ENCODE data around the gene ZNF784. TPM values are rescaled to one million over a fixed set of nuclear protein-coding genes. Genes with fewer than 3 reads are reported as not detected.

ZNF784 gene
- total RNA-seq, 4 donors from 2014 or later: 1.5 to 6.9 (median 1.9) TPM

DNA sequence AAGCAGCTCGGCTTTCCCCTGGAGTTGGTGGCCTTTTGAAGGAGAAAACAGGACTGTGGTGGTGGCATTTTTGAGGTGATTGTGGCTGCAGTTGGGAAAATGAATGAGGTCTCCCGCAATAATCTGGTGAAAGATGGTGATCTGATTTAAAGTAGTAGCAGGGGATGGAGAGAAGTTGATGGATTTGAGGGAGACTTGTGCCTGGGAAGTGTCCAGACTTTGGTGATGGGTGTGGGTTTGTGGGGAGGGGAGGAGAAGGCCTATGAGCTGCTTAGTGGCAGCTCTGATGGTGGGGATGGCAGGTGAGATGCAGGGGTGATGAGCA is 46.6 kb upstream of the ZNF784 start:
- no peak for TF ChIP-seq EP300 (IDR thresholded peaks at IDR 0.05)
- TF ChIP-seq, protein P1, sequence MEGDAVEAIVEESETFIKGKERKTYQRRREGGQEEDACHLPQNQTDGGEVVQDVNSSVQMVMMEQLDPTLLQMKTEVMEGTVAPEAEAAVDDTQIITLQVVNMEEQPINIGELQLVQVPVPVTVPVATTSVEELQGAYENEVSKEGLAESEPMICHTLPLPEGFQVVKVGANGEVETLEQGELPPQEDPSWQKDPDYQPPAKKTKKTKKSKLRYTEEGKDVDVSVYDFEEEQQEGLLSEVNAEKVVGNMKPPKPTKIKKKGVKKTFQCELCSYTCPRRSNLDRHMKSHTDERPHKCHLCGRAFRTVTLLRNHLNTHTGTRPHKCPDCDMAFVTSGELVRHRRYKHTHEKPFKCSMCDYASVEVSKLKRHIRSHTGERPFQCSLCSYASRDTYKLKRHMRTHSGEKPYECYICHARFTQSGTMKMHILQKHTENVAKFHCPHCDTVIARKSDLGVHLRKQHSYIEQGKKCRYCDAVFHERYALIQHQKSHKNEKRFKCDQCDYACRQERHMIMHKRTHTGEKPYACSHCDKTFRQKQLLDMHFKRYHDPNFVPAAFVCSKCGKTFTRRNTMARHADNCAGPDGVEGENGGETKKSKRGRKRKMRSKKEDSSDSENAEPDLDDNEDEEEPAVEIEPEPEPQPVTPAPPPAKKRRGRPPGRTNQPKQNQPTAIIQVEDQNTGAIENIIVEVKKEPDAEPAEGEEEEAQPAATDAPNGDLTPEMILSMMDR (IDR thresholded peaks at IDR 0.05): no peak
- TF ChIP-seq POLR2A (IDR thresholded peaks at IDR 0.05): no peak
- peaks cover 6 to 71% (median 40%) of the 10 kb centered on the region in 3 donors for H3K36me3 ChIP-seq
- H3K9me3 ChIP-seq: no peaks in the 10 kb centered on the region
- peaks cover 0 to 29% (median 10%) of the 10 kb centered on the region in 4 donors for H3K4me1 ChIP-seq
- H3K27me3 ChIP-seq: no peaks in the 10 kb centered on the region
- no peak for DNase-seq (ENCODE audit: low spot score in 2 of 2)
- H3K27ac ChIP-seq: no peak overlapping the region
- H3K4me3 ChIP-seq: no peak overlapping the region
- WGBS, 2 donors: 75 to 81% methylated on average over 2 of the region's 2 CpGs

- Histone ChIP-seq H3K4me1 (peaks cover 0 to 24% (median 6%) of the 10 kb centered on the region in 4 donors), H3K9me3 (no peaks in the 10 kb centered on the region), H3K27ac (no peak overlapping the region), H3K27me3 (no peaks in the 10 kb centered on the region), H3K36me3 (peaks cover 6 to 76% (median 40%) of the 10 kb centered on the region in 3 donors), H3K4me3 (no peak overlapping the region)
- DNase-seq (ENCODE audit: low spot score in 2 of 2): no peak
- 85 to 86% methylated on average over 19 to 22 of the region's 23 CpGs for WGBS, 2 donors
- TF ChIP-seq POLR2A (IDR thresholded peaks at IDR 0.05): no peak
- TF ChIP-seq, protein P1 (IDR thresholded peaks at IDR 0.05): no peak
- no peak for TF ChIP-seq EP300 (IDR thresholded peaks at IDR 0.05)
These were observed 46.1 kb upstream of the ZNF784 start for GRCh38 chr19:55670280-55671053.

GRCh38 chr19:55669418-55670279 is 45.3 kb upstream of the ZNF784 start:
- H3K9me3 ChIP-seq: no peaks in the 10 kb centered on the region
- WGBS, 2 donors: 82 to 84% methylated on average over 36 to 43 of the region's 43 CpGs
- no peak overlapping the region for H3K4me3 ChIP-seq
- no peaks in the 10 kb centered on the region for H3K27me3 ChIP-seq
- no peak overlapping the region for H3K27ac ChIP-seq
- peaks cover 6 to 84% (median 40%) of the 10 kb centered on the region in 3 donors for H3K36me3 ChIP-seq
- H3K4me1 ChIP-seq: peaks cover 0 to 23% (median 6%) of the 10 kb centered on the region in 4 donors
- TF ChIP-seq EP300 (IDR thresholded peaks at IDR 0.05): no peak
- DNase-seq (ENCODE audit: low spot score in 2 of 2): no peak

- H3K27me3 ChIP-seq: no peaks in the 10 kb centered on the region
- H3K4me1 ChIP-seq: peaks cover 0 to 14% (median 2%) of the 10 kb centered on the region in 4 donors
- DNase-seq (ENCODE audit: low spot score in 2 of 2): no peak
- H3K27ac ChIP-seq: no peak overlapping the region
- H3K4me3 ChIP-seq: no peak overlapping the region
- peaks cover 6 to 89% (median 41%) of the 10 kb centered on the region in 3 donors for H3K36me3 ChIP-seq
- TF ChIP-seq, protein P1 (IDR thresholded peaks at IDR 0.05): no peak
- no peak for TF ChIP-seq POLR2A (IDR thresholded peaks at IDR 0.05)
- no peak for TF ChIP-seq EP300 (IDR thresholded peaks at IDR 0.05)
- no peaks in the 10 kb centered on the region for H3K9me3 ChIP-seq
- WGBS, 2 donors: 82 to 85% methylated on average over 21 to 28 of the region's 30 CpGs
These were observed 44.4 kb upstream of the ZNF784 start for GRCh38 chr19:55668603-55669348.

- Histone ChIP-seq H3K4me3 (no peak overlapping the region), H3K27ac (peak overlapping the region in 1 of 4 donors; percentile 16), H3K4me1 (peaks cover 0 to 9% (median 0%) of the 10 kb centered on the region in 4 donors), H3K9me3 (no peaks in the 10 kb centered on the region), H3K27me3 (no peaks in the 10 kb centered on the region), H3K36me3 (peaks cover 6 to 89% (median 44%) of the 10 kb centered on the region in 3 donors)
- no peak for TF ChIP-seq POLR2A (IDR thresholded peaks at IDR 0.05)
- TF ChIP-seq EP300 (IDR thresholded peaks at IDR 0.05): no peak
- TF ChIP-seq, protein P1 (IDR thresholded peaks at IDR 0.05): no peak
- 81 to 84% methylated on average over 10 to 11 of the region's 11 CpGs for whole genome bisulfite sequencing, 2 donors
- no peak for DNase-seq (ENCODE audit: low spot score in 2 of 2)
These were observed 43.6 kb upstream of the ZNF784 start for GRCh38 chr19:55667958-55668357.

Measured in tibial nerve (tissue), 4 donors.